K562 (cell line): Measurements from ENCODE around the gene STX12. TPM values are rescaled to one million over a fixed set of nuclear protein-coding genes. Genes with fewer than 3 reads are reported as not detected.

Experiments used
- ATAC-seq: fragments of 200-7000 bp; cut with Tn5 transposase; 3 replicates; pipeline ENCODE4 v1.9.1; 2020; ENCODE audit warnings: moderate library complexity
- BruUV-seq: library from RNA; stranded (reverse); fragments of 400-500 nt; replicated peaks from 2 replicates; lab custom pipeline; 2021; lab: Mats Ljungman, UMichigan
- CTCF ChIA-PET: fragments of 300-600 bp; formaldehyde crosslinking; extraction: SDS; loops from one replicate; lab custom pipeline; 2021; ENCODE audit warnings: low intra/inter-chr PET ratio; lab: Yijun Ruan, JAX
- POLR2A ChIA-PET: fragments of 300-600, 350-650 bp; sonication (Branson Sonifier 250); formaldehyde crosslinking; extraction: SDS; loops from one replicate; lab custom pipeline; 2021; ENCODE audit warnings: antibody characterized with exemption, inconsistent platforms; lab: Yijun Ruan, JAX
- DNase-seq, 4 experiments: peaks; one replicate each; pipeline versions ENCODE4 v3.0.0 to v3.0.0-alpha.2; 2011 to 2018; ENCODE audit warnings: low spot score in 3 of 4, mixed read lengths in 3 of 4; ENCODE audit errors: extremely low read depth in 1 of 4
- FAIRE-seq: peaks from 2 replicates; lab custom pipeline; 2011; peaks lifted over from hg19 to GRCh38; lab: Jason Lieb, UNC
- H2AFZ ChIP-seq: 2 replicates; pipeline ENCODE4 v1.6.0; 2011; ENCODE audit warnings: low read depth, low read length, control low read depth, inconsistent platforms
- H3K27ac ChIP-seq: fragments of 200-600 bp; 3 replicates; pipeline ENCODE4 v1.8.0; 2011; ENCODE audit warnings: low read depth, mild to moderate bottlenecking, control low read depth, inconsistent platforms, low read length, moderate library complexity, mixed read lengths; ENCODE audit errors: extremely low read depth
- H3K27me3 ChIP-seq, 2 experiments: fragments of 300-600 bp in 1 of 2; 2 replicates in 1 of 2; 3 replicates in 1 of 2; pipeline versions ENCODE4 v1.6.0 to v1.8.0; 2011; ENCODE audit warnings: inconsistent platforms in 2 of 2, low read length in 2 of 2, mild to moderate bottlenecking in 1 of 2, mixed read lengths in 1 of 2, moderate library complexity in 1 of 2; ENCODE audit not compliant: control insufficient read depth in 2 of 2, insufficient read depth in 2 of 2
- H3K36me3 ChIP-seq: fragments of 300-600 bp; 3 replicates; pipeline ENCODE4 v1.8.0; 2011; ENCODE audit warnings: mild to moderate bottlenecking, low read length, inconsistent platforms; ENCODE audit not compliant: control insufficient read depth, insufficient read depth
- H3K4me1 ChIP-seq, 2 experiments: fragments of 200-600 bp in 1 of 2; replicated peaks in 1 of 2; 2 replicates in 1 of 2; 3 replicates in 1 of 2; pipeline versions ENCODE4 v1.5.1 to v1.8.0; 2011; ENCODE audit warnings: inconsistent platforms in 2 of 2, low read length in 2 of 2, mild to moderate bottlenecking in 1 of 2, mixed read lengths in 1 of 2, moderate library complexity in 1 of 2; ENCODE audit not compliant: control insufficient read depth in 2 of 2, insufficient read depth in 2 of 2
- H3K4me2 ChIP-seq: 2 replicates; pipeline ENCODE4 v1.6.1; 2011; ENCODE audit warnings: low read length, control low read depth, inconsistent platforms, mixed read lengths; ENCODE audit not compliant: insufficient read depth
- H3K4me3 ChIP-seq: fragments of 200-600 bp; sonication (generic), shearing (Covaris generic); 2 replicates; pipeline ENCODE4 v1.5.1; 2016; ENCODE audit warnings: control low read depth, inconsistent platforms
- H3K79me2 ChIP-seq: fragments of 200-600 bp; 3 replicates; pipeline ENCODE4 v1.8.0; 2011; ENCODE audit warnings: low read length, inconsistent platforms; ENCODE audit not compliant: control insufficient read depth, insufficient read depth
- H3K9ac ChIP-seq, 2 experiments: 2 replicates each; pipeline versions ENCODE4 v1.6.0 to v1.6.1; 2011; ENCODE audit warnings: low read depth in 2 of 2, low read length in 2 of 2, control low read depth in 1 of 2, inconsistent platforms in 1 of 2, mild to moderate bottlenecking in 1 of 2, mixed read lengths in 1 of 2; ENCODE audit not compliant: insufficient read depth in 1 of 2
- H3K9me1 ChIP-seq: one replicate; pipeline ENCODE4 v1.6.0; 2011; ENCODE audit warnings: inconsistent platforms, mild to moderate bottlenecking, low read length, moderate library complexity; ENCODE audit not compliant: control insufficient read depth, insufficient read depth
- H3K9me3 ChIP-seq: replicated peaks from 2 replicates; pipeline ENCODE4 v1.5.1; 2011; ENCODE audit warnings: low read depth, low read length, inconsistent platforms; ENCODE audit not compliant: control insufficient read depth, insufficient read depth
- H4K20me1 ChIP-seq: replicated peaks from 2 replicates; pipeline ENCODE4 v1.6.1; 2011; ENCODE audit warnings: low read length, inconsistent platforms, mixed read lengths; ENCODE audit not compliant: control insufficient read depth, insufficient read depth
- ADNP ChIP-seq: fragments of 200-800 bp; sonication (Bioruptor generic); IDR thresholded peaks from 2 replicates; pipeline ENCODE4 v1.6.1; 2016; ENCODE audit warnings: missing genetic modification characterization, missing compliant biosample characterization
- BCOR ChIP-seq: fragments of 450-650 bp; IDR thresholded peaks from 2 replicates; pipeline ENCODE4 v1.6.1; 2016
- HDAC2 ChIP-seq: fragments of 450-650 bp; IDR thresholded peaks from 2 replicates; pipeline ENCODE4 v1.6.1; 2016; ENCODE audit warnings: mild to moderate bottlenecking
- HIVEP1 ChIP-seq: fragments of 250-450 bp; sonication (Bioruptor Pico); IDR thresholded peaks from 2 replicates; pipeline ENCODE4 v1.4.0; 2020; ENCODE audit warnings: mild to moderate bottlenecking
- KDM1A ChIP-seq, 2 experiments: fragments of 450-650 bp; IDR thresholded peaks; 2 replicates each; pipeline ENCODE4 v1.6.1; 2016; ENCODE audit warnings: mild to moderate bottlenecking in 2 of 2
- RBM15 ChIP-seq: fragments of 200-400 bp; formaldehyde crosslinking; IDR thresholded peaks from 2 replicates; pipeline ENCODE4 v1.6.1; 2018; ENCODE audit warnings: mild to moderate bottlenecking, low read length, moderate library complexity; ENCODE audit not compliant: insufficient read depth
- RBM17 ChIP-seq: fragments of 200-400 bp; formaldehyde crosslinking; IDR thresholded peaks from 2 replicates; pipeline ENCODE4 v1.6.1; 2017; ENCODE audit warnings: low read depth, mild to moderate bottlenecking, low read length, borderline replicate concordance
- RBM25 ChIP-seq: fragments of 200-400 bp; formaldehyde crosslinking; IDR thresholded peaks from 2 replicates; pipeline ENCODE4 v1.6.1; 2018; ENCODE audit warnings: low read length, low read depth, moderate library complexity; ENCODE audit not compliant: severe bottlenecking
- SMARCA5 ChIP-seq: fragments of 450-650 bp; IDR thresholded peaks from 2 replicates; pipeline ENCODE4 v1.6.1; 2016
- TCF7 ChIP-seq: sonication (generic); IDR thresholded peaks from 2 replicates; pipeline ENCODE4 v1.6.1; 2016; ENCODE audit warnings: antibody characterized with exemption, borderline replicate concordance
- ZFX ChIP-seq: sonication (generic); formaldehyde crosslinking; IDR thresholded peaks from 2 replicates; pipeline ENCODE4 v1.8.0; 2022; ENCODE audit warnings: mild to moderate bottlenecking, missing genetic modification reagents, moderate library complexity
- ZNF143 ChIP-seq: sonication (generic); formaldehyde crosslinking; IDR thresholded peaks from 2 replicates; pipeline ENCODE4 v1.9.0; 2022; ENCODE audit warnings: mild to moderate bottlenecking, missing genetic modification reagents
- ZNF212 ChIP-seq: fragments of 450-650 bp; formaldehyde crosslinking; IDR thresholded peaks from 2 replicates; pipeline ENCODE4 v1.4.0; 2020; ENCODE audit warnings: mild to moderate bottlenecking
- ZNF23 ChIP-seq: fragments of 250-450 bp; sonication (Bioruptor Pico); IDR thresholded peaks from 2 replicates; pipeline ENCODE4 v1.4.0; 2020; ENCODE audit warnings: mild to moderate bottlenecking
- ZNF583 ChIP-seq: fragments of 250-450 bp; sonication (Bioruptor Pico); IDR thresholded peaks from 2 replicates; pipeline ENCODE4 v1.4.0; 2020
- WGBS: fragments of 100-300 bp; shearing (Covaris generic); methylation state at CpG from one replicate; pipeline ENCODE4 v1.1.6; 2016; ENCODE audit warnings: low coverage, mixed read lengths; ENCODE audit not compliant: insufficient coverage; ENCODE audit errors: missing lambda C conversion rate; 5-methylcytosine and 5-hydroxymethylcytosine counted together
- in situ Hi-C: fragments of 300-500 bp; cut with MboI; formaldehyde crosslinking; loops from 4 replicates; pipeline ENCODE4 v1.15.0; 2018; ENCODE audit warnings: inconsistent platforms, mixed read lengths
- intact Hi-C: fragments of 100-400 bp; cut with micrococcal nuclease; formaldehyde crosslinking; loops from 2 replicates; pipeline ENCODE4 v1.14.2; 2022
- polyA plus RNA-seq, 8 experiments: library from polyadenylated mRNA; depleted of rRNA in 4 of 8; stranded (reverse) in 5 of 8; unstranded in 3 of 8; fragments of >200 nt; fragmentation: Nextera tagmentation in 2 of 8; fragmentation: Illumina TruSeq in 1 of 8; extraction: Ambion mirVana in 2 of 8; extraction: Trizol in 1 of 8; gene quantifications; 2 replicates each; pipeline versions ENCODE4 v1.2.1 to v1.2.3, GENCODE V29; 2011 to 2014; ENCODE audit warnings: inconsistent platforms in 1 of 8, missing spikeins in 1 of 8
- total RNA-seq, 7 experiments: library from RNA; depleted of rRNA in 6 of 7; stranded (reverse); fragments of >200 nt in 6 of 7; fragmentation: Illumina TruSeq in 2 of 7; extraction: Trizol in 2 of 7; gene quantifications; 2 replicates each; pipeline versions ENCODE4 v1.2.1 to v1.2.3, GENCODE V29; 2011 to 2021; ENCODE audit warnings: low replicate concordance in 1 of 7

The STX12 gene
- total and polyA plus RNA-seq, 9 of the 15 experiments (the other 6 are each of a cell fraction or from before 2014, with no cell fraction given) = 16.9 to 31.3 (median 25.7) TPM

- intact Hi-C loops = loop anchor here (5.0 kb wide), 2 partner anchors 82 to 1022 kb away; no protein-coding TSS in a partner anchor
- CTCF ChIA-PET = no interaction called here
These were observed 82.1 kb downstream of the STX12 start for GRCh38 chr1:27855085-27855484.

More at GRCh38 chr1:27855085-27855484, 82.1 kb downstream of the STX12 start:
- WGBS = 87% methylated on average over 6 of the region's 6 CpGs
- no peak overlapping the region for H3K9ac ChIP-seq
- TF ChIP-seq ZNF212 (no peak), RBM25 (peak; percentile 96), ZNF23 (CRISPR knock-in tag) (no peak), ZNF583 (no peak), RBM15 (no peak), BCOR (peak; percentile 94), HDAC2 (peak; percentile 37; the same call in 1 of the 2 replicates), KDM1A (IDR thresholded peaks at IDR 0.05) (peak; percentile 70 to 87), ZFX (CRISPR knock-in tag) (no peak), SMARCA5 (peak; percentile 77), HIVEP1 (CRISPR knock-in tag) (no peak), ZNF143 (CRISPR knock-in tag) (no peak), TCF7 (no peak), RBM17 (no peak), ADNP (tag) (peak; percentile 75)
- TF ChIP-seq, all 486 proteins: peak for 6
- Histone ChIP-seq H3K9me1 (no peaks in the 10 kb centered on the region), H4K20me1 (no peaks in the 10 kb centered on the region; the same call in 1 of the 2 replicates), H3K36me3 (peaks cover 18% of the 10 kb centered on the region), H3K27ac (no peak overlapping the region), H3K4me1 (peaks cover 5 to 13% of the 10 kb centered on the region in 2 experiments; a peak in 4 of 5 replicates), H3K27me3 (no peaks in the 10 kb centered on the region), H3K4me2 (no peak overlapping the region), H3K4me3 (no peak overlapping the region), H3K79me2 (no peaks in the 10 kb centered on the region), H3K9me3 (no peaks in the 10 kb centered on the region), H2AFZ (no peak overlapping the region)
- ATAC-seq (no peak), DNase-seq (no peak), FAIRE-seq (no peak)
- POLR2A ChIA-PET = no interaction called here
- in situ Hi-C loops = no loop called here
- BruUV-seq = no TSS peak
